Measurements from ENCODE around the gene SPAG17.

Gene SPAG17

DNA sequence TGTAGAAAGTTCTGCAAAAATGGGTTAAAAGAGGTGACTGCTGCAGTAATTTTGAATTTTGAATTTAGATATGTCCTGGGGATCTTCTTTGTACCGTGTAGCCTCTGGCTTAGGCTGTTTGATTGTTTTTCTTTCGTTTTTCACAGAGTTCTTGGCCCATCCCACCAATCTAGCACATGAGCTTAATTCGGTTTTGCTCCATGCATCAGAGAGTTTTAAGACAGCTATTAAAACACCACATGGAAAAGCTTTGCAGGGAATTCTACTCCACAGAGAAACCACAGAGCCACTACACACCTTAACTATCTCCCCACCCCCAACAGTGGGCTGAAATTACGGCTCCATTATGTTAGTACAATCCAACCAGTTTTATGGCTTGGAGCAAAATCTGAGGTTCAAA lies 25.5 kb downstream of the SPAG17 start:
- DNase-seq = peak in 1 of 3 experiments; percentile 86

DNA sequence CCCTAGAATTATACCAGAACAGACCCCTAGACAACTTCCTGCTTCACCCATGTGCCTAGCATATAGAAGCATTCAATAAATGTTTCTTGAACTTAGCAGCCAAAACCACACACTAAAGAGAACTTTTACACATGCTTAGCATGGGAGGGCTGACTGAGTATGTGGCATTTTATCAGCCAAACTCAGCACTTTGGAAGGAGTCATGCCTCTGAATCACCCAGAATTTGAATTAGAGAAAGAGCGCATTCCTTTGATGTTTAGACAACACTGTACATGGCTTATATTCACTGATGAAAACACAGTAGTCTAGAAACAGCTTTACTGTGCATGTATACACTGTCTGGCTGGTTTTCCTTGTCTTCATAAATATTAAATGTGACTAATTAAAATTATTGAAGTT lies 26.1 kb downstream of the SPAG17 start:
- DNase-seq = no peak

- no peak for DNase-seq
Observed at GRCh38 chr1:118157506-118157905, 27.5 kb downstream of the SPAG17 start.

DNA sequence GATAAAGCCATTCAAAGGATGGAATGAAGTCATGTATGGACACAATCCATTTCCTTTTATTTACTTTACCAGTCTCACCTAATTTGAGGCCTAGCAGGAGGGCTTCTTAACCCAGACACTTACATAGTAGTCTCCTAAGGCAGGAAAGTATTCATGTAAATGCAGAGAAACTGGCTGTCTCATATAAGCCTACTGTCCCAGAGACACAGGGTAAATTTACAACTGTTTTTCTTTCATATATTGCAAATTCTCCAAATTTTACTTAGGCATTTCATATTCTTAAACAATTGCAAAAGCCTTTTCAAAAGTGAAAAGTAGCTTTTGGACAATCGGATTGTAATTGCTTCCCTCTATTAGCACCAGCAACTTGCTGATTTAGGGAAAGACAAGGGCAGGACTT lies 29.9 kb downstream of the SPAG17 start:
- DNase-seq = peak in 1 of 3 experiments; percentile 52

- peak in 2 of 3 experiments; percentile 19 to 29 for DNase-seq
Observed at GRCh38 chr1:118154220-118154619, 30.8 kb downstream of the SPAG17 start.

DNA sequence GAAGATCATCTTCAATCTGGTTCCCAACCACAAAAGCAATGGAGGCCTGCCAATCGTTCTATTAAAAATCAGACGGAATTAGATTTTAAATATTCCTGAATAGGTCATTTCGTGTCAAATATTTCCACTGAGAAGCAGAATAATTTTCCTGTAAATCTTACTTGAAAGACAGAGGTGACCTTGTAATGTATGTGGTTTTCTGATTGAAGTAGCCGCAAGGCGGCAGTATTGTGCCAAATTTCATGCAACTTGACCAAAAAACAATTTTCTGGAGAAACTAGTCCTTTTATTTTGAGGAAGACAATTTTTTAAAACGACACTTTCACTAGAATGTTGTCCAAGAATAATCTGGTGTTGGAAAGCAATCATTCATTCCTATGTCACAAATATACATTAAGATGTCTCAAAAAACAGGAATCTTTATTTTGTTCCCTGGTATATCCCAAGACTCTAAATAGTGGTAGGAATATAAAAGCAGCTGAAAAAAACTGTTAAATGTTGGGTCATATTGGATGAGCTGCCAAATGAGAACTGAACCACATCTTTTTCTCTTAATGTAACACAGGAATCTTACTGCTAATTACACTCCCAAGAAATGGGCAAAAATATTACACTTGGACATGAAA lies 33.6 kb downstream of the SPAG17 start:
- peak in 2 of 3 experiments; percentile 5 to 63 for DNase-seq

GRCh38 chr1:118149799-118150198 lies 35.2 kb downstream of the SPAG17 start:
- DNase-seq = no peak

DNA sequence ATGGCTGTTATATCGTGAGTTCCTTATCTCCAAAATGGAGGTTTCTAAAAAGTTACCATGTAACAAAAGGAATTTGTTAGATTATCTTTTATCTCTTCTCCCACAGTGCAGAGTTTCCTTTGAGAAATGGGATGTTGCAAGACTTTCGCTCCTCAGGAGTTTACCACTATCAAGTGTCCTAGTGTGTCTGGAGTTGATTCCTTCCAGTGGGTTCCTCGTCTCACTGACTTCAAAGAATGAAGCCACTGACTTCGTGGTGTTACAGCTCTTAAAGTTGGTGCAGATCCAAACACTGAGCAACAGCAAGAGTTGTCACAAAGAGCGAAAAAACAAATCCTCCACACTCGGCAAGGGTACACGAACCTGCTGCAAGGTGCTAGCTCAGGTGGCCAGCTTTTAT lies 37.0 kb downstream of the SPAG17 start:
- no peak for DNase-seq

- no peak for DNase-seq
Observed at GRCh38 chr1:118147522-118147921, 37.5 kb downstream of the SPAG17 start.

DNA sequence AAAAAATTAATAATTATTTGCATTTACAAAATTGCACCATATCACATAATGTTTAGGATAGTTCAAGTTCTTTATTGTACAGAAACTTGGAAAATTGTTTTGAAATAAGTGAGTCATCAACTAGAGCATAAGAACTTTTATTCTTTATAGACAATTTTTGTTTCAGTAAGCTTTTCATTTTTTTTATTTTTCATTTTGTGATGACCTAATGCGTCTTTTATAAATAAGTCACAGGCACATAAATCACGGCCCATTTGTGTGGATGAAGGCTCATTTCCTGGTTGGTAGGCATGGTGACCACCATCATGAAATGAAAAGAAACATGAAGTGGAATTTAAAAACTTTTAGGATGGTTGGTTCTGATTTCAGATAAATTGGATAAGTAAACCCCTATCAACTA lies 39.3 kb downstream of the SPAG17 start:
- DNase-seq = peak in 1 of 3 experiments; percentile 23

- no peak for DNase-seq
Observed at GRCh38 chr1:118144684-118145083, 40.3 kb downstream of the SPAG17 start.

- no peak for DNase-seq
Observed at GRCh38 chr1:118143831-118144230, 41.2 kb downstream of the SPAG17 start.

DNA sequence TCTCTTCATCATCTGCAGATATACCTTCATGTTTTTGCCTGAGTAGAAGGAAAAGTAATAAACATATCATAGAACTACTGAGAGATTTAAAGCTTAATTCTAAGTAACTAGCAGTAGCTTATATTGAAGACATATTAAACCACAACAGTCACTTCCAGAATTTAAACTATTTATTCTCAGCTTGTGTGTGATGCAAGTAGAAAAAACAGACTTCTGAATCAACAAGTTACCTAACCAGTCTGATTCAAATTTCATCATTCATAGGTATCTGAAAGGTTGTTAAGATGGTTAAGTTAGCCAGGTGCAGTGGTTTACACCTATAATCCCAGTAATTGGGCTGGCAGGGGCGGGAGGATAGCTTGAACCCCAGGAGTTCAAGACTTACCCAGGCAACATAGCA lies 41.9 kb downstream of the SPAG17 start:
- no peak for DNase-seq

DNA sequence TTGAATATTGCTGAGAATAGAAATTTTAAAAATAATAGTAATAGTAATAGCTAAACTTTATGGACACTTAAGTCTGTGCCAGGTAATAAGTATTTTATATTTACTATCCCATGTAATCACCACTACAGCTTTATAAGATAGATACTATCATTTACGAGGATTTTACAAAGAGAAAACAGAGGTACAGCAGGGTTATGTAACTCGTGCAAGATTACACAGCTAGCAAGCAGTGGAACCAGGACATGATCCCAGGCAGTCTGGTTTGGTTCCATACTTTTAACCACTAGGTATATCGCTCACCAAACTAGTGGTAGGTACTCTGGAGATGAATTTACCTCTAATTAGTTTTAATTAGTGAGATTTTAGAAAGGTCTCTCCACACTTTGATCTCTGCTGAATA lies 42.5 kb downstream of the SPAG17 start:
- no peak for DNase-seq

DNA sequence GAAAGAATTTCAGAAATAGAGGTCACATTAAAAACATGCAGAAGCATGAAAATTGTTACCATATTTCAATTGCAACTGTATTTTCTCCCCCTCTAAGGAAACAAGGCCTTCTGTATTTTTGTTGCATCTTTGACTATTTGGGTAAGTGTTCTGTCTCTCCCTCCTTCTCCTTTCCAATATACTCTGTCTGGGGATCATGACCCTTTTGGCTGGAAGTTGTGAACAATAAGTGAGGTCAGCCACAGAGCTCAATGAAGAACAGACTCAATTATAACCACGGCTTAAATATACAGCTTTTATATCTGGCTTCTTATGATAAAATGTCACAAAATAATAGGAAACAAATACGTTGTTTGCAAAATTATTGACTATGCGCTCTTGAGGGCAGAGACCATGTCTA lies 47.1 kb downstream of the SPAG17 start:
- DNase-seq = no peak

- DNase-seq = no peak
Observed at GRCh38 chr1:118136187-118136941, 48.7 kb downstream of the SPAG17 start.

- DNase-seq = no peak
Observed at GRCh38 chr1:118132000-118132399, 53.0 kb downstream of the SPAG17 start.

GRCh38 chr1:118128761-118129160 lies 56.3 kb downstream of the SPAG17 start:
- no peak for DNase-seq

GRCh38 chr1:118124064-118124463 lies 61.0 kb downstream of the SPAG17 start:
- no peak for DNase-seq

DNA sequence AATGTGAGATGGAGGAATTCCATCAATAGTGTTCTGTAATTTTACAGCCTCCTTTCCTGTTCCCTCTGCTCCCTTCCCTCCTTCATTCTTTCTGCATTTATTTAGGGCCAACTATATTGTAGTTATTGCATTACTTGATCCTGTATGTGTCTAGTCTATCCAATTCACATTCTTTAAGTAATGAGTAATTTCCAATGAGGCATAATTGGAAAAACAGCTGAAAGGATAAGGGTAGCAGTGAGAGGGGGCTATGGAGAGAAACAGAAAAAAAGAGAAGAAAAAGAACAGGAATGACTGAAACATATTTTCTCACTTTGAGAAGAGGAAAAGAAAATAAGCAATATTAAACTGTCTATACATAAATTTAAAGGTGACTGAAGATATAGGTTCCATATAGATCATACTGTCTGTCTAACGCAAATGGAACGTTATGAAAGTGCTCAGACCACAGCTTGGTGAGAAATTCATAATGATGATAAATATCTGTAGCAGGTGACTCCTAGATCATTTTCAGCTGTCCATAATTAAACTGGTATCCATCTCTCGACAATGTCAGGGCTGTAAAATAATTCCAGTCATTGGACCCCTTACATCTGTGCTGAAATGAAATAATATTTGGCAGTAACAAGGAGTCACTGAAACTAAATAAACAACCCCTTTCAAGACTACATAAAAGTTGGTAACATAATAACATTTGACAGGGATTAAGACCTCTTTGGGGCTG lies 61.8 kb downstream of the SPAG17 start:
- DNase-seq = peak in 1 of 3 experiments; percentile 12

- DNase-seq = no peak
Observed at GRCh38 chr1:118122234-118123004, 62.6 kb downstream of the SPAG17 start.

GRCh38 chr1:118118873-118119463 lies 66.1 kb downstream of the SPAG17 start:
- DNase-seq = no peak

GRCh38 chr1:118118469-118118868 lies 66.6 kb downstream of the SPAG17 start:
- no peak for DNase-seq
